ENCODE results near the gene GRAP.

Gene GRAP

DNA sequence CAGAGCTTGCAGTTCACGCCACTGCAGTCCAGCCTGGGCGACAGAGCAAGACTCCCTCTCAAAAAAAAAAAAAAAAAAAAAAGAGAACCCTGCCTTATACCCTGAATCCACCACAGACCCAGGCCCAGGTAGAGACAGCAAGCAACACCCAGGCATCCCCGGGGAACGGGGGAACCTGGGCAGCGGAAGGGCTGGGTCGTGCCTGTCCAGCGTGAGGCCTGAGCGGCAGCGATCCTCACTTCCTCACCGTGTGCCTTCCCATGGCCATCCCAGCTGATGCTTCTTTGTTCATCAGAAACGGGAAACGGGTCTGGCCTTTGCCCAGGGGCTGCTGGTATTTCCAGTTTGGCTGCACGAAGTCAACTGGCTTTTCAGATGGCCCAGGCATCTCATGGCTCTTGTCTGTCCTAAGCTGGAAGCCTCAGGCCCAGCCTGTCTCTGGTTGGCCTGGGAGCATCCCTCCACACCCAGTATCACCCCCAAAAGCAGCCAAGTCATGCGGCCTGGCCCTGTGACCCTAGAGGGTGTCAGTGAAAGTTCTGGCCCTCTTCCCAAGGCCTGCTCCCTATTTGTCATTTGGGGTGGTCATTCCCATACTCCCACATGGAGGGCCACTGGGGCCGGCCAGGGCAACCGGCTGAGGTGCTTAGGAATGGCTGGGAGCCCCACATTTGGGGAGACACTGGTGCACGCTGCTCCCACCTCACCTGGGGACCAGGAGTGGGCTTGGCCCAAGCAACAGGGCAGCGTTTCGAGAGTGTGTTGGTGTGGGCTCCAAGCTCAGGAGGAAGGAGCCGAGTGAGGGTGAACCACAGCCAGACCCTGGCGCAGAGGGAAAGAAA is 62.3 kb downstream of the GRAP start:
- no peak for DNase-seq (ENCODE audit: low spot score)

DNA sequence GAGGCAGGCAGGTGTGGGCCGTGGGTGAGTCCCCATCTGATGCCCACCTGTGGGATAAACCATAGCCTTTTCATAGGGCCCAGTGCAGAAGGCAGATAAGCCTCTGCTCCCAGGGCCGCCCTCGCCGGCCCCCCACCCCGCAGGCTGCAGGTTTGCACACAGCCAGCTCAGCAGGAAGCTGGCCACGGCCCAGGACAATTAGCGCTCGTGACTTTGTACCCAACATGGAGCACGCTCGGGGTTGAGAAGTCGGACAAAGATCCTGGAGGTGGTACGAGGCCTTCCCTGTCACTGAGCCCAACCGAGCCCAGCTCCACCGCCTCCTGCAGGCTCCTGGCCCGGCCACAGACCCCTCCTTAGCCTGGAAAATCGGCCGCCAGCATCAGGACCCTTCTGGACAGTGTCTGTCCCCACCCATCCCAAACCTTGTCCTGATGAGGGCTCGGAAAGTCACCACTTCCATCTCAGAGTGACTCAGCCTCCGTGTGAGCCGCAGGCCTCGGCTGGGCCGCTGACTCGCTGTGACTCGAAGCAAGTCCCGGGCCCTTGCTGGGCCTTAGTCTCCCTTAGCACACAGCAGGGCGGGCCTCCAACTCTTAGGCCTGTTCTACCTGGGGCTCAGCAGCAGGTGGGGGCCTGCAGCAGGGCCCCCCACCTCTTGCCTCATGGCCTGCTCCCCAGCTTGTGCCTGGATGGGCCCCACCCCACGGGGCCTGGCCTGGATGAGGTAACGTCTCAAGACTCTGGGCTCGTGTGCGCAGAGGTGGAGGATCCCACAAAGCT is 64.9 kb downstream of the GRAP start:
- peak; percentile 90 for DNase-seq (ENCODE audit: low spot score)

DNA sequence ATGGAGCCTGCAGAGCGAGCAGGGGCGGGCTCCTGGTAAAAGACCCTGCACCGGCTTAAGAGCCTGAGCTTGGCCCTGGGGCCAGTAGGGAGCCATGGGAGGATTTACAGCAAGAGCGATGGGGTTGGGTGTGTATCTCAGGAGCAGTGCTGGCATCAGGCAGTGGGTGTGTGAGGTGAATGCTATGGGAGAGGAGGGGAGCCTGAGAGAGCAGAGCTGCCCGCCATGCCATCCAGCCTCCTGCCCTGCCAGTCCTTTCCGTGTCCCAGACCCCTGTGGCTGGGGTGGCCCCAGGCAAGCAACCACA is 65.5 kb downstream of the GRAP start:
- no peak for DNase-seq (ENCODE audit: low spot score)

DNA sequence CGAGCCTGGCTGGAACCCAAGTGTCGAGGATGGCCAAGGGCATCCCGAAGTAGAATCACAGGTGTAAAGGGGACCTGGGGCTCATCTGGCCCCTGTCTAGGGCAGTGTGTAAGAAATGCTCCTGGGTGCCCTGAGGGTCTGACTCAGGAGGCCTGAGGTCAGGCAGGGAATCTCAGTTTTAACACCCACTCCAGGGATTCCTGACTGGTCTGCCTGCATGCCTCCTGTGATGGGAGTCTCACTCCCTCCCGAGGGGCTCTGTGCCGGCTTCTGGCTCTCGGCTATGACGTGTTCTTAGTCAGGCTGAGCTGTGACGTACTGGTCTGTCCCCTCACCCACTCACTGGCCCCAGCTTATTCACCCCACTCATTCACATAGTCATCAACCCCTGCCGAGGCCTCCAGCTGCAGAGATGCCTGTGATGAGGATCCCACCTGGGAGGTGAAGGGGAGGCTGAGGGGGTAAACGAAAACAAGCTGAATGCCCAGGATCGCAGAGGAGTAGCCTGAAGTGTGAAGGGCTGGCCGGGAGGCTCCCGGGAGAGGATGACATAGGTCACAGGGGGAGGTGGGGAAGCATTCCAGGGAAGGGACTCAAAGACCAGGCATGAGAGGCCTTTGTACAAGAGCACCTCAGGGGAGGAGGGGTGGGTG is 65.9 kb downstream of the GRAP start:
- DNase-seq (ENCODE audit: low spot score): peak; percentile 67

DNA sequence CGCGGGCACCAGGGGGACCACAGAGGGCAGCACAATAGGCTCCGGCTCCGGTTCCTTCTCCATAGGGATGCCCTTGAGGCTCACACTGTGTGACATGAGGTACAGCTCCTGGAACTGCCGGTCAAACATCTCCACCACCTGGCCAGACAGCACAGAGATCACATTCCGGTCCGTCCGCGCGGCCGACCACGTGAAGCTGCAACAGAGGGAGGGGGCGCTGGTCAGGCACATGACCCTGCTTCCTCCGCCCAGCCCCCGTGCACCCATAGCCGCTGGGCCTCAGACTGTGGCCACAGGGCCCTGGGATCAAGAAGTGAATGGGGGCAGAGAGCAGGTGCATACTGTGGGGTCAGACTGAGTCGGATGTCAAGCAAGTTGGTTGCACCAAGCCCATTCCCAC is 68.1 kb downstream of the GRAP start:
- no peak for DNase-seq (ENCODE audit: low spot score)

GRCh38 chr17:18978050-18978449 is 68.7 kb downstream of the GRAP start:
- DNase-seq (ENCODE audit: low spot score): no peak

DNA sequence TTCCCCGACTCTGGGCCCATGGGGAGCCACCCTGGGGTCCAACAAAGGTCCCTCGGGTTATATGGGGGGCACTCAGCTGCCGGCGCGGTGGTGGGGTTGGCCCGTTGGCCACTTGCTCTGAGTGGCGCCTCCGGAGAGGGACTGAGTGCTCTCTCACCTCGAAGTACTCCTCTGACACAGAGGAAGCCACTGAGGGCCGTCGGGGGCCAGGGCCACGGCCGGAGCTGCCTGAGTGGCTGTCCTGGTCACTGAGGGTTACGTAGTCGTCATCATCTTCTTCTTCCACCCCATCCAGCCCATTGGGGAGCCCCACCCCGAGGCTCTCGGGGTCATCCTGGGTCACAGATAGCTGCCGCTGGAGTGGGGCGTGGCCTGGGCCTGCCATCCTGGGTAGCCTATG is 69.1 kb downstream of the GRAP start:
- no peak for DNase-seq (ENCODE audit: low spot score)

DNA sequence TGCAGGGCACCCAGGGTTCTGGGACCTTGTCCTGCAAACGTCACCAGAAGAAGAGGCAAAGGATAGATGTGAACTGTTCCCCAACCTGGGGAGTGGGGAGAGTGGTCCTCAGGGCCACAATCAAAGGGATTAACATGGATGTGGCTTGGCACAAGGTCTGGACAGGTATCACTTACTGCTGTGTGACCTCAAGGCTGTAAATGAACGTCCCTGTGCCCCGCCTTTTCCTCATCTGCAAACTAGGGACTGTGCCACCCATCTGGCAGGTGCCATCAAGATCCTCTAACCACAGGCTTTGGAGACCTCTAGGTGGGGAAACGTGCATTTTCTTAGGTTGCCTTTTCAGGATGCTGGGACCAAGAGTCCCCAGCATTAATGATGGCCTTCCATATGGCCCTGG is 69.7 kb downstream of the GRAP start:
- no peak for DNase-seq (ENCODE audit: low spot score)

- no peak for DNase-seq (ENCODE audit: low spot score)
Observed at GRCh38 chr17:18976201-18976600, 70.6 kb downstream of the GRAP start.

GRCh38 chr17:18975597-18975996 is 71.2 kb downstream of the GRAP start:
- DNase-seq (ENCODE audit: low spot score): no peak

DNA sequence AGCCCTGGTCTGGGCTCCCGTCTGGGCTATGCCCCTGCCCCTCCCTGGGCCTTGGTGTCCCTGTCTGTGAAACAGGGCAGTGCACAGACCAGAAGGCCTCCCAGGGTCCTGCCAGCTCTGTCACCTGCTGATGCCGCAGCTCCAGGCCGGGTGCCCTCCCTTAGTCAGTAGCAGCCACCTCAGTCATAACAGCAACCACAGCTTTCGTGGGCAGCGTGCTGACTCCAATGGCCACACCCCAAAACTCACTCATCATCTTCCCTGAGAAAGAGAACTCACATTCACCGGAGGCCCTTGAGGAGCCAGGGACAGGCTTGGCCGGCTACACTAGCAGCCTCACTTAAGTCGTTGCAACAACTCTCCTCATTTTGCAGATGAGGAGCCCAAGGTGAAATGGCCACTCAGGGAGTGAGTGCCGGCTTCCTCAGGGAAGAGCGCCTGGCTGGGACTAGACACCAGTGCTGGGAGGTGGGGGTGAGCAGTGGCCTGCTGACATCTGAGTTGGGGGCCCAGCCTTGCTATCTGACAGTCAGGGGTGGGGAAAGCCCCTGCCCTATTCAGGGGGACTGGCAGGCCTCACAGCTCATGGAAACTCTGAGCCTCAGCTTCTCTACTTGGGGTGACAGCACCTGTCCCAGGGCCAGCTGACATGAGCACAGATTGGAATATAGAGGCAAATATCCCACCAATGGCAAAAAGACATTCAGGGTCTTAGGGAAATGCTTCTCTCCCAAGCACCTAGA is 72.2 kb downstream of the GRAP start:
- no peak for DNase-seq (ENCODE audit: low spot score)

- DNase-seq (ENCODE audit: low spot score): no peak
Observed at GRCh38 chr17:18971801-18972200, 75.0 kb downstream of the GRAP start.

Measured in AG08396 (cell line).